PFSK-1 (cell line): ENCODE data around the gene GRIP1.

Experiments used
- POLR2AphosphoS5 ChIP-seq: IDR thresholded peaks from 2 replicates; pipeline ENCODE4 v1.6.1; 2012; ENCODE audit warnings: low read depth, mild to moderate bottlenecking, control low read depth, low read length, moderate library complexity
- TAF1 ChIP-seq: IDR thresholded peaks from 2 replicates; pipeline ENCODE4 v1.6.1; 2012; ENCODE audit warnings: low read length, control low read depth, borderline replicate concordance; ENCODE audit not compliant: insufficient read depth

- no peak for TF ChIP-seq POLR2AphosphoS5
- TF ChIP-seq TAF1, result no peak
Measured at GRCh38 chr12:66529934-66530333, 148.9 kb downstream of the GRIP1 start.
